ENCODE data around the gene VAPA. TPM values are rescaled to one million over a fixed set of nuclear protein-coding genes. Genes with fewer than 3 reads are reported as not detected.
A peak's percentile ranks its signal among the peaks of the same experiment; 100 is the strongest.

VAPA gene
- total RNA-seq, 1 donor = 288 TPM

- no peak for DNase-seq (ENCODE audit: low read depth)
- no peak for TF ChIP-seq CTCF (IDR thresholded peaks at IDR 0.05; ENCODE audit: insufficient read depth, low read depth, low read length)
- no peak overlapping the region for H3K4me3 ChIP-seq (ENCODE audit: low read depth, low read length)
Measured at GRCh38 chr18:9994701-9995235, 81.0 kb downstream of the VAPA start.

GRCh38 chr18:9995631-9996030 lies 81.8 kb downstream of the VAPA start:
- TF ChIP-seq CTCF (IDR thresholded peaks at IDR 0.05; ENCODE audit: insufficient read depth, low read depth, low read length) = no peak
- no peak for DNase-seq (ENCODE audit: low read depth)
- no peak overlapping the region for H3K4me3 ChIP-seq (ENCODE audit: low read depth, low read length)

- TF ChIP-seq CTCF (IDR thresholded peaks at IDR 0.05; ENCODE audit: insufficient read depth, low read depth, low read length) = no peak
- peak; percentile 92 for DNase-seq (ENCODE audit: low read depth)
- no peak overlapping the region for H3K4me3 ChIP-seq (ENCODE audit: low read depth, low read length)
Measured at GRCh38 chr18:9996094-9996493, 82.3 kb downstream of the VAPA start.

GRCh38 chr18:9997711-9998110 lies 83.9 kb downstream of the VAPA start:
- TF ChIP-seq CTCF (IDR thresholded peaks at IDR 0.05; ENCODE audit: insufficient read depth, low read depth, low read length) = no peak
- no peak for DNase-seq (ENCODE audit: low read depth)
- no peak overlapping the region for H3K4me3 ChIP-seq (ENCODE audit: low read depth, low read length)

DNA sequence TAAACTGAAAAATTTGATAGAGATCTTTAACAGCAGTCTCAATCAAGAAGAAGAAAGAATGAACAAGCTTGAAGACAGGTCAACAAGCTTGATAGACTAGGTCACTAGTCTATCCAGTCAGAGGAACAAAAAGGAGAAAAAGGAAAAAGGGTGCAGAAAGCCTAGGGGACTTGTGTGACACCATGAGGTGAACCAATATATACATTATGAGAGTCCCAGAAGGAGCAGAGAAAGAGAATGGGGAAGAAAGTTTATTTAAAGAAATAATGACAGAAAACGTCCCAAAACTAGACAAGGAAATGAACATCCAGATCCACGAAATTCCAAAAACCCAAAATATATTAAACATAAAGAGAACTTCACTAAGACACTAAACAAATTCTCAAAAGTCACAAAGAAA lies 84.5 kb downstream of the VAPA start:
- no peak for TF ChIP-seq CTCF (IDR thresholded peaks at IDR 0.05; ENCODE audit: insufficient read depth, low read depth, low read length)
- no peak overlapping the region for H3K4me3 ChIP-seq (ENCODE audit: low read depth, low read length)
- no peak for DNase-seq (ENCODE audit: low read depth)

- DNase-seq (ENCODE audit: low read depth) = no peak
- no peak overlapping the region for H3K4me3 ChIP-seq (ENCODE audit: low read depth, low read length)
- TF ChIP-seq CTCF (IDR thresholded peaks at IDR 0.05; ENCODE audit: insufficient read depth, low read depth, low read length) = no peak
Measured at GRCh38 chr18:10002280-10002679, 88.5 kb downstream of the VAPA start.

- TF ChIP-seq CTCF (IDR thresholded peaks at IDR 0.05; ENCODE audit: insufficient read depth, low read depth, low read length) = no peak
- no peak overlapping the region for H3K4me3 ChIP-seq (ENCODE audit: low read depth, low read length)
- no peak for DNase-seq (ENCODE audit: low read depth)
Measured at GRCh38 chr18:10003281-10003680, 89.5 kb downstream of the VAPA start.
